Osteoblast (primary cell): ENCODE measurements around the gene DOC2B. TPM values are rescaled to one million over a fixed set of nuclear protein-coding genes. Genes with fewer than 3 reads are reported as not detected.

ENCODE experiments used
- DNase-seq: peaks from one replicate; pipeline ENCODE4 v3.0.0; 2011; ENCODE audit warnings: low spot score, mixed read lengths; ENCODE audit not compliant: insufficient read length; ENCODE audit errors: missing footprints
- H2AFZ ChIP-seq: 2 replicates; pipeline ENCODE4 v1.6.0; 2011; ENCODE audit warnings: mild to moderate bottlenecking, low read length
- H3K27ac ChIP-seq: 2 replicates; pipeline ENCODE4 v1.5.1; 2011; ENCODE audit warnings: mild to moderate bottlenecking, low read depth, low read length, moderate library complexity
- H3K27me3 ChIP-seq: 2 replicates; pipeline ENCODE4 v1.6.0; 2012; ENCODE audit warnings: mild to moderate bottlenecking, control low read depth, inconsistent platforms, low read length, moderate library complexity; ENCODE audit not compliant: insufficient read depth
- H3K36me3 ChIP-seq: 2 replicates; pipeline ENCODE4 v1.5.1; 2011; ENCODE audit warnings: mild to moderate bottlenecking, low read length, control low read depth, moderate library complexity; ENCODE audit not compliant: insufficient read depth
- H3K4me1 ChIP-seq: 2 replicates; pipeline ENCODE4 v1.5.1; 2011; ENCODE audit warnings: mild to moderate bottlenecking, low read length, control low read depth, moderate library complexity; ENCODE audit not compliant: insufficient read depth
- H3K4me2 ChIP-seq: 2 replicates; pipeline ENCODE4 v1.6.0; 2011; ENCODE audit warnings: mild to moderate bottlenecking, low read length; ENCODE audit not compliant: insufficient read depth
- H3K4me3 ChIP-seq: fragments of 200-600 bp; sonication (generic); 3 replicates; pipeline ENCODE4 v1.5.1; 2012; ENCODE audit warnings: mild to moderate bottlenecking, low read length, inconsistent platforms; ENCODE audit not compliant: insufficient read depth
- H3K79me2 ChIP-seq: 2 replicates; pipeline ENCODE4 v1.6.0; 2012; ENCODE audit warnings: mild to moderate bottlenecking, low read length, control low read depth, inconsistent platforms; ENCODE audit not compliant: insufficient read depth
- H3K9me3 ChIP-seq: 2 replicates; pipeline ENCODE4 v1.5.1; 2011; ENCODE audit warnings: low read depth, low read length, control low read depth
- H4K20me1 ChIP-seq: 2 replicates; pipeline ENCODE4 v1.6.0; 2012; ENCODE audit warnings: mild to moderate bottlenecking, low read length, control low read depth; ENCODE audit not compliant: insufficient read depth
- CTCF ChIP-seq: IDR thresholded peaks from 2 replicates; pipeline ENCODE4 v1.5.1; 2011; ENCODE audit warnings: mild to moderate bottlenecking, low read depth, low read length, moderate library complexity; ENCODE audit errors: extremely low read depth
- total RNA-seq: library from RNA; depleted of rRNA; stranded (reverse); fragments of >200 nt; gene quantifications from 2 replicates; pipeline ENCODE4 v1.2.3, GENCODE V29; 2012

Gene DOC2B
- total RNA-seq, 1 donor: not detected

GRCh38 chr17:165939-166338 is 15.5 kb downstream of the DOC2B start:
- H3K4me3 ChIP-seq: no peak overlapping the region
- H3K36me3 ChIP-seq: no peaks in the 10 kb centered on the region
- no peak overlapping the region for H3K27ac ChIP-seq
- no peaks in the 10 kb centered on the region for H3K4me1 ChIP-seq
- no peak for DNase-seq
- H3K79me2 ChIP-seq: no peaks in the 10 kb centered on the region
- H3K9me3 ChIP-seq: no peaks in the 10 kb centered on the region
- no peaks in the 10 kb centered on the region for H4K20me1 ChIP-seq
- H3K4me2 ChIP-seq: no peak overlapping the region
- H2AFZ ChIP-seq: no peak overlapping the region
- no peak for TF ChIP-seq CTCF
- no peaks in the 10 kb centered on the region for H3K27me3 ChIP-seq

GRCh38 chr17:164303-165235 is 16.9 kb downstream of the DOC2B start:
- Histone ChIP-seq H3K79me2 (no peaks in the 10 kb centered on the region), H4K20me1 (no peaks in the 10 kb centered on the region), H3K9me3 (no peaks in the 10 kb centered on the region), H3K36me3 (no peaks in the 10 kb centered on the region), H3K27me3 (no peaks in the 10 kb centered on the region), H2AFZ (no peak overlapping the region), H3K4me2 (no peak overlapping the region), H3K4me1 (no peaks in the 10 kb centered on the region), H3K4me3 (no peak overlapping the region), H3K27ac (no peak overlapping the region)
- peak; percentile 61 for TF ChIP-seq CTCF
- DNase-seq: peak; percentile 96

- Histone ChIP-seq H3K9me3 (no peaks in the 10 kb centered on the region), H3K27ac (no peak overlapping the region), H3K4me3 (no peak overlapping the region), H3K79me2 (no peaks in the 10 kb centered on the region), H4K20me1 (no peaks in the 10 kb centered on the region), H3K36me3 (no peaks in the 10 kb centered on the region), H3K27me3 (no peaks in the 10 kb centered on the region), H2AFZ (no peak overlapping the region), H3K4me1 (no peaks in the 10 kb centered on the region), H3K4me2 (no peak overlapping the region)
- TF ChIP-seq CTCF: no peak
- DNase-seq: no peak
Observed at GRCh38 chr17:163514-164098, 17.8 kb downstream of the DOC2B start.

- DNase-seq: no peak
- TF ChIP-seq CTCF: no peak
- no peak overlapping the region for H3K4me3 ChIP-seq
- no peak overlapping the region for H2AFZ ChIP-seq
- H3K27ac ChIP-seq: no peak overlapping the region
- H3K27me3 ChIP-seq: peaks cover 2% of the 10 kb centered on the region
- no peaks in the 10 kb centered on the region for H3K36me3 ChIP-seq
- no peaks in the 10 kb centered on the region for H3K9me3 ChIP-seq
- no peaks in the 10 kb centered on the region for H3K4me1 ChIP-seq
- no peaks in the 10 kb centered on the region for H4K20me1 ChIP-seq
- H3K4me2 ChIP-seq: no peak overlapping the region
- H3K79me2 ChIP-seq: no peaks in the 10 kb centered on the region
Observed at GRCh38 chr17:162689-163088, 18.8 kb downstream of the DOC2B start.
